H1 (cell line): ENCODE measurements around the gene NPHP4.

ENCODE experiments used
- CHD2 ChIP-seq: IDR thresholded peaks from 2 replicates; pipeline ENCODE4 v1.6.1; 2012; ENCODE audit warnings: low read length, improper control_type of control experiment
- EP300 ChIP-seq, 2 experiments: IDR thresholded peaks; 1 replicate in 1 of 2; 2 replicates in 1 of 2; pipeline ENCODE4 v1.6.1; 2011 to 2012; ENCODE audit warnings: low read depth in 2 of 2, low read length in 2 of 2, mild to moderate bottlenecking in 2 of 2, borderline replicate concordance in 1 of 2, inconsistent platforms in 1 of 2, moderate library complexity in 1 of 2
- JUND ChIP-seq: IDR thresholded peaks from 2 replicates; pipeline ENCODE4 v1.6.1; 2011; ENCODE audit warnings: mild to moderate bottlenecking, improper control_type of control experiment, low read length
- KDM1A ChIP-seq: fragments of 200-600, 300-600 bp; sonication (generic); IDR thresholded peaks from 2 replicates; pipeline ENCODE4 v1.7.1; 2016; ENCODE audit warnings: mild to moderate bottlenecking, low read length, borderline replicate concordance
- PHF8 ChIP-seq: fragments of 200-600 bp; sonication (generic); conservative IDR thresholded peaks from 2 replicates; pipeline ENCODE4 v1.7.1; 2012; ENCODE audit warnings: low read depth, mild to moderate bottlenecking, inconsistent platforms, low read length, moderate library complexity
- RAD21 ChIP-seq, 2 experiments: IDR thresholded peaks in 1 of 2; conservative IDR thresholded peaks in 1 of 2; 2 replicates each; pipeline ENCODE4 v1.6.1; 2011; ENCODE audit warnings: low read depth in 2 of 2, low read length in 2 of 2, improper control_type of control experiment in 1 of 2, inconsistent platforms in 1 of 2, mild to moderate bottlenecking in 1 of 2, moderate library complexity in 1 of 2
- TAF1 ChIP-seq: IDR thresholded peaks from 2 replicates; pipeline ENCODE4 v1.6.1; 2011; ENCODE audit warnings: mild to moderate bottlenecking, low read depth, low read length
- USF2 ChIP-seq: IDR thresholded peaks from 2 replicates; pipeline ENCODE4 v1.6.1; 2011; ENCODE audit warnings: low read length, improper control_type of control experiment
- TF ChIP-seq, protein P1 (sequence below), 3 experiments: IDR thresholded peaks; 1 replicate in 2 of 3; 2 replicates in 1 of 3; pipeline versions ENCODE4 v1.5.1 to v1.6.1; 2011; ENCODE audit warnings: low read length in 3 of 3, mild to moderate bottlenecking in 3 of 3, inconsistent platforms in 2 of 3, low read depth in 1 of 3, moderate library complexity in 1 of 3; ENCODE audit not compliant: insufficient read depth in 1 of 3; ENCODE audit errors: control extremely low read depth in 1 of 3
- TF ChIP-seq, protein P2 (sequence below): IDR thresholded peaks from 2 replicates; pipeline ENCODE4 v1.6.1; 2012; ENCODE audit warnings: inconsistent platforms

DNA sequence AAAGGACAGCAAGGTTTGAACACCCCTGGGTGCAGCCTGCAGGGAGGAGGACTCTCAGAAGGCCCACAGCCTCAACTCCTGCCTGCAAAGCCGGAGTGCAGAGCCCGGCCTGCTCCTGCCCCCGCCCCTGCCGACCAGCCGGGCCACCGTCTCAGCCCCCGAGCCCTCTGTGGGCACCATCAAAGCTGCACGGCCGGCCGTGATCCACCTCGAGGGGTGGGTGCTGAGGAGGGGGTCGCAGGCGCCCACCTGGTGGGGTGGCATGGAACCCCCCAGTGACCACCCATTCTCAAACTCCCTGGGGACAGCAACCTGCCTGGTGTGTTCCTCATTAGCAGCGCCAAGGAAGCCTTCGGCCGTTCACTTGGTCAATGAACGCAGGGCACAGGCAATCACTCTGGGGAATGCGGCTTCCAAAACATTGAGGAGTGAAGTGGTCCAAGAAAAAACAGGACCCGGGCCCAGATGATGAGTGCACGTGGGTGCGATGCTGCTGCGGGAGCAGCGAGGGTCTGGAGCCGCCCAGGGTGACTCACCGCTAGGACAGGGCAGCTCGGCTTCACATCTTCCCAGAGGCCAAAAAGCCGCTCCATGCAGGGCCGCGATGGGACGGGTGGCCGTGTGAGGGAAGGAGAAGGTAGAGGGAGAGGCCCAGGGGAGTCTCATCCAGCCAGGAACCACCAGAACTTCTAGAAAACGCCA, 157.6 kb downstream of the NPHP4 start:
- TF ChIP-seq PHF8 (no peak), KDM1A (no peak), CHD2 (no peak), RAD21 (IDR thresholded peaks at IDR 0.05 in 1 of 2, conservative IDR thresholded peaks at IDR 0.05 in 1 of 2; ENCODE audit: low read depth in 2 of 2, low read length in 2 of 2) (no peak), EP300 (IDR thresholded peaks at IDR 0.05; ENCODE audit: borderline replicate concordance in 1 of 2, low read depth in 2 of 2, low read length in 2 of 2) (no peak), TAF1 (no peak), USF2 (no peak), JUND (no peak)
- TF ChIP-seq, protein P1, sequence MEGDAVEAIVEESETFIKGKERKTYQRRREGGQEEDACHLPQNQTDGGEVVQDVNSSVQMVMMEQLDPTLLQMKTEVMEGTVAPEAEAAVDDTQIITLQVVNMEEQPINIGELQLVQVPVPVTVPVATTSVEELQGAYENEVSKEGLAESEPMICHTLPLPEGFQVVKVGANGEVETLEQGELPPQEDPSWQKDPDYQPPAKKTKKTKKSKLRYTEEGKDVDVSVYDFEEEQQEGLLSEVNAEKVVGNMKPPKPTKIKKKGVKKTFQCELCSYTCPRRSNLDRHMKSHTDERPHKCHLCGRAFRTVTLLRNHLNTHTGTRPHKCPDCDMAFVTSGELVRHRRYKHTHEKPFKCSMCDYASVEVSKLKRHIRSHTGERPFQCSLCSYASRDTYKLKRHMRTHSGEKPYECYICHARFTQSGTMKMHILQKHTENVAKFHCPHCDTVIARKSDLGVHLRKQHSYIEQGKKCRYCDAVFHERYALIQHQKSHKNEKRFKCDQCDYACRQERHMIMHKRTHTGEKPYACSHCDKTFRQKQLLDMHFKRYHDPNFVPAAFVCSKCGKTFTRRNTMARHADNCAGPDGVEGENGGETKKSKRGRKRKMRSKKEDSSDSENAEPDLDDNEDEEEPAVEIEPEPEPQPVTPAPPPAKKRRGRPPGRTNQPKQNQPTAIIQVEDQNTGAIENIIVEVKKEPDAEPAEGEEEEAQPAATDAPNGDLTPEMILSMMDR (IDR thresholded peaks at IDR 0.05; ENCODE audit: control extremely low read depth in 1 of 3, insufficient read depth in 1 of 3, low read depth in 1 of 3, low read length in 3 of 3) = no peak
- TF ChIP-seq, protein P2, sequence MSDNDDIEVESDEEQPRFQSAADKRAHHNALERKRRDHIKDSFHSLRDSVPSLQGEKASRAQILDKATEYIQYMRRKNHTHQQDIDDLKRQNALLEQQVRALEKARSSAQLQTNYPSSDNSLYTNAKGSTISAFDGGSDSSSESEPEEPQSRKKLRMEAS = no peak
